MCF 10A (cell line): ENCODE results near the gene APLF. TPM values are rescaled to one million over a fixed set of nuclear protein-coding genes. Genes with fewer than 3 reads are reported as not detected.
"Not testable (repeated sequence)": the region's sequence is repeated elsewhere in the genome, so short reads cannot be mapped to it uniquely, and the experiment has no call there.

Experiments
- BruUV-seq: library from RNA; stranded (reverse); fragments of 400-500 nt; replicated peaks from 2 replicates; lab custom pipeline; 2021; lab: Mats Ljungman, UMichigan
- CTCF ChIA-PET: fragments of 300-600 bp; sonication (Branson Sonifier 250); formaldehyde crosslinking; extraction: SDS; loops from one replicate; lab custom pipeline; 2021; ENCODE audit warnings: antibody characterized with exemption, inconsistent platforms; lab: Yijun Ruan, JAX
- POLR2A ChIA-PET: fragments of 300-600, 350-650 bp; sonication (Branson Sonifier 250); formaldehyde crosslinking; extraction: SDS; loops from one replicate; lab custom pipeline; 2020; ENCODE audit warnings: antibody characterized with exemption, inconsistent platforms; lab: Yijun Ruan, JAX
- DNase-seq: peaks from one replicate; pipeline ENCODE4 v3.0.0-alpha.2; 2018; ENCODE audit not compliant: unreplicated experiment
- H3K27ac Mint-ChIP-seq: one replicate; pipeline ENCODE4 v1.8.0; 2022; ENCODE audit warnings: mild to moderate bottlenecking, low read depth, mixed read lengths; ENCODE audit not compliant: unreplicated experiment
- H3K27me3 Mint-ChIP-seq: one replicate; pipeline ENCODE4 v1.8.0; 2022; ENCODE audit warnings: mixed read lengths; ENCODE audit not compliant: insufficient read depth, unreplicated experiment
- H3K36me3 Mint-ChIP-seq: one replicate; pipeline ENCODE4 v1.8.0; 2022; ENCODE audit warnings: mild to moderate bottlenecking, moderate library complexity, mixed read lengths; ENCODE audit not compliant: insufficient read depth, unreplicated experiment
- H3K4me1 Mint-ChIP-seq: one replicate; pipeline ENCODE4 v1.8.0; 2022; ENCODE audit warnings: mixed read lengths; ENCODE audit not compliant: insufficient read depth, unreplicated experiment
- H3K4me3 Mint-ChIP-seq: one replicate; pipeline ENCODE4 v1.8.0; 2022; ENCODE audit warnings: mild to moderate bottlenecking, moderate library complexity, mixed read lengths; ENCODE audit not compliant: unreplicated experiment
- H3K9me3 Mint-ChIP-seq: one replicate; pipeline ENCODE4 v1.8.0; 2022; ENCODE audit warnings: mixed read lengths; ENCODE audit not compliant: unreplicated experiment
- intact Hi-C: fragments of 100-400 bp; cut with micrococcal nuclease; formaldehyde crosslinking; loops from 2 replicates; pipeline ENCODE4 v1.14.1; 2022
- total RNA-seq: library from RNA; stranded (reverse); gene quantifications from 2 replicates; pipeline ENCODE4 v1.2.3, GENCODE V29; 2022
- TF ChIP-seq, protein P1 (sequence below): fragments of 200-600 bp; IDR thresholded peaks from one replicate; pipeline ENCODE4 v1.8.0; 2022; ENCODE audit warnings: antibody characterized with exemption, mild to moderate bottlenecking; ENCODE audit not compliant: unreplicated experiment

The APLF gene
- total RNA-seq, 1 experiment from 2014 or later = 4.0 TPM

DNA sequence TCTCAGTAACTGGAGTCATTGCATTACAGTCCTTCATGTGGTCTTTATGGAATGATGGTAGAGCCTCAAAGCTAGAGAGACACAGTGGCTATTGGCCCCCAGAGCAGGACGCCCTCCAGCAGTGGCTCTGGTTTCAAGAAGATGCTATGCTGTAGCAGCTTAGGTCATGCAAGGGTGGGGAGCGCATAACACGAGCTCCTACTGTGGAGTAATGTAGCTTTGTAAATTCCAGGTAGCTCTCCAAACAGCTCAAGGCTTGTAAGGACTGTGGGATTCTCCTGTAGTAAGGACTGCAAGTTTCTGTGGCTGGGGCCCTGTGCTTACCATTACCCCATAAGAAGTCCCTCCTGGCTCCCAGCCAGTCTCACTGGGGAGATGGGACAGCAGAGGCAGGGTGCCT, 15.6 kb downstream of the APLF start:
- TF ChIP-seq, protein P1, sequence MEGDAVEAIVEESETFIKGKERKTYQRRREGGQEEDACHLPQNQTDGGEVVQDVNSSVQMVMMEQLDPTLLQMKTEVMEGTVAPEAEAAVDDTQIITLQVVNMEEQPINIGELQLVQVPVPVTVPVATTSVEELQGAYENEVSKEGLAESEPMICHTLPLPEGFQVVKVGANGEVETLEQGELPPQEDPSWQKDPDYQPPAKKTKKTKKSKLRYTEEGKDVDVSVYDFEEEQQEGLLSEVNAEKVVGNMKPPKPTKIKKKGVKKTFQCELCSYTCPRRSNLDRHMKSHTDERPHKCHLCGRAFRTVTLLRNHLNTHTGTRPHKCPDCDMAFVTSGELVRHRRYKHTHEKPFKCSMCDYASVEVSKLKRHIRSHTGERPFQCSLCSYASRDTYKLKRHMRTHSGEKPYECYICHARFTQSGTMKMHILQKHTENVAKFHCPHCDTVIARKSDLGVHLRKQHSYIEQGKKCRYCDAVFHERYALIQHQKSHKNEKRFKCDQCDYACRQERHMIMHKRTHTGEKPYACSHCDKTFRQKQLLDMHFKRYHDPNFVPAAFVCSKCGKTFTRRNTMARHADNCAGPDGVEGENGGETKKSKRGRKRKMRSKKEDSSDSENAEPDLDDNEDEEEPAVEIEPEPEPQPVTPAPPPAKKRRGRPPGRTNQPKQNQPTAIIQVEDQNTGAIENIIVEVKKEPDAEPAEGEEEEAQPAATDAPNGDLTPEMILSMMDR = no peak
- peaks cover 14% of the 10 kb centered on the region for H3K4me1 Mint-ChIP-seq
- no peaks in the 10 kb centered on the region for H3K27me3 Mint-ChIP-seq
- H3K9me3 Mint-ChIP-seq = no peaks in the 10 kb centered on the region
- no peak overlapping the region for H3K27ac Mint-ChIP-seq
- H3K4me3 Mint-ChIP-seq = no peak overlapping the region
- BruUV-seq = no TSS peak
- no peak for DNase-seq
- ChIA-PET POLR2A (no interaction called here), CTCF (interaction anchor here (0.8 to 1.5 kb wide), 2 partner anchors 226 to 262 kb away, joined by 3 to 4 read pairs; no protein-coding TSS in a partner anchor)
- intact Hi-C loops = no loop called here
- no peaks in the 10 kb centered on the region for H3K36me3 Mint-ChIP-seq

DNA sequence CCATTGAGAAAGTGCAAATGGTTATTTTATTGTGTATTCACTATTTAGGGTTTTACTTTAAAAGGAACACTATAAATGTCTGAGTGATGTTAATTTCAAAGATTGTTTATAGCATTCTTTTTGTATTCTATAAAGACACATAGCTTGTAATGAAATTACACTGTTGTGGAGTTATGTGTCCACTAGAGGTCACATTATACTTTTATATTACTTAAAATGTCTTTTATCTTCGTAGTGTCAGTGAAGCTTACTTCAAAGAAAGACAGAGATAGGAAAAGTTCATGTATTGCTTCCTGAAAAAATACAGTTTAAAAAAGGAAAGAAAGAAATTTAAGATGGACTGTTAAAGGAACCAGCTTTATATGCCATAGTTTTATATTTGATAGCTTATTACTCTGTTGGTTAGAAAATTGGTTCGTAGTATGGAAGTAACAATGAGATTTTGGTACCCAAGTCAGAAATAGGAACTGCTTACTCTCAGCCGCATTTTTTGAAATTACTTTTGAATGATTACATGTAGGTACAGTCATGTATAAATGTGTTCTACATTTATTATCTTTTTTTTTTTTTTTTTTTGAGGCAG, 20.5 kb downstream of the APLF start:
- Mint-ChIP-seq H3K27ac (no peak overlapping the region), H3K4me3 (peak overlapping the region; percentile 28), H3K36me3 (no peaks in the 10 kb centered on the region), H3K9me3 (no peaks in the 10 kb centered on the region), H3K4me1 (peaks cover 6% of the 10 kb centered on the region), H3K27me3 (no peaks in the 10 kb centered on the region)
- BruUV-seq = no TSS peak
- ChIA-PET CTCF (interaction anchor here (0.5 to 3.3 kb wide), 27 partner anchors 10 to 1112 kb away, joined by 3 to 35 read pairs (median 4); no protein-coding TSS in a partner anchor), POLR2A (interaction anchor here (0.7 to 2.0 kb wide), 9 partner anchors 10 to 228 kb away, joined by 3 to 10 read pairs (median 4); partner anchors contain the start of genes APLF and FBXO48)
- DNase-seq = peak; percentile 43
- intact Hi-C loops = loop anchor here (1.0 kb wide), 3 partner anchors 107 to 227 kb away; no protein-coding TSS in a partner anchor
- TF ChIP-seq, protein P1 = peak; percentile 40

DNA sequence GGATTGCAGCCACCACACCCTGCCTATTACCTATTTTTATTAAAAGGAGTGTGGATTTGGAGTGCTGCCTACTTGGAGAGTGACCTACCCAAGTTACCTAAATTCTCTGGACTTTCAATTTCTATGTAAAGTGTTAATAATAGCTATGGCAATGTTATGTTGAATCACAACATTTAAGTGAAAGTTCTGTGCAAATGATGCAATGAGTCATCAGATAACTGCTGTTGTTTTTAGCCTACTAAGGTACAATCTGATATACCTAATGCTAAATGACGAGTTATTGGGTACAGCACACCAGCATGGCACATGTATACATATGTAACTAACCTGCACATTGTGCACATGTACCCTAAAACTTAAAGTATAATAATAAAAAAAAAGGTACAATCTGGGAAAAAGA, 21.2 kb downstream of the APLF start:
- intact Hi-C loops, H3K4me1 Mint-ChIP-seq, BruUV-seq, H3K36me3 Mint-ChIP-seq, H3K27ac Mint-ChIP-seq, H3K9me3 Mint-ChIP-seq, H3K4me3 Mint-ChIP-seq, H3K27me3 Mint-ChIP-seq: not testable (repeated sequence)
- ChIA-PET CTCF (interaction anchor here (0.5 to 3.3 kb wide), 15 partner anchors 11 to 437 kb away, joined by 3 to 35 read pairs (median 4); no protein-coding TSS in a partner anchor), POLR2A (interaction anchor here (1.1 to 2.0 kb wide), 6 partner anchors 14 to 228 kb away, joined by 3 to 10 read pairs (median 5); partner anchors contain the start of genes APLF and FBXO48)
- DNase-seq = peak; percentile 16

DNA sequence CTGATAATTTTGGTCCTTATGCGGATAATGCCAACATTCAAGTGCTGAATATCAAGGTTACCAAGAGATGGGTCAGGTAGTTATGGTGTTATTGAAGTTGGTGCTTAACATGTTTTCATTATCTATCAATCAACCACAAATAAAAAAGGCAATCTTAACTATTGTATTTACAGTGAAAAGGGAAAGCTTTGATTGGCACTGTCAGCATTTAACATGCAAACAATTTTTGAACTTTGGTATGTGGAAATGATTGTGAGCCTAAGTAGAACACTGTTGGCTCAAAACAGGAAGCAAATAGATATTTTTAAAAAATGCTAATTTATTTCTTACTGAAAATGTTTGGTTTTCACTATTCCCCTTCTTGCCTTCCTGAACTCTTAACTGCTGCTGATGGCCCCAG, 21.9 kb downstream of the APLF start:
- ChIA-PET POLR2A (interaction anchor here (2.0 kb wide), 1 partner anchor 21 kb away, joined by 10 read pairs; the partner anchor contains the start of genes APLF and FBXO48), CTCF (interaction anchor here (0.7 to 3.3 kb wide), 7 partner anchors 12 to 412 kb away, joined by 3 to 35 read pairs (median 10); no protein-coding TSS in a partner anchor)
- no TSS peak for BruUV-seq
- DNase-seq = no peak
- Mint-ChIP-seq H3K27ac (peak overlapping the region; percentile 10), H3K36me3 (no peaks in the 10 kb centered on the region), H3K4me1 (peaks cover 6% of the 10 kb centered on the region), H3K9me3 (peaks cover 7% of the 10 kb centered on the region), H3K4me3 (no peak overlapping the region), H3K27me3 (no peaks in the 10 kb centered on the region)
- intact Hi-C loops = no loop called here
- TF ChIP-seq, protein P1 = no peak
